Transverse colon (tissue), 3 donors: ENCODE data around the gene ZMYM4.

Source experiments
- CTCF ChIP-seq, 5 experiments: fragments of 200-600 bp in 3 of 5; fragments of 450-650 bp in 2 of 5; sonication (generic) in 3 of 5; IDR thresholded peaks; 1 replicate in 2 of 5; 2 replicates in 3 of 5; pipeline ENCODE4 v1.5.1; 2016 to 2017; ENCODE audit warnings: antibody characterized with exemption in 5 of 5, inconsistent platforms in 3 of 5, mild to moderate bottlenecking in 2 of 5, moderate library complexity in 1 of 5
- POLR2A ChIP-seq: fragments of 450-650 bp; IDR thresholded peaks from one replicate; pipeline ENCODE4 v1.6.1; 2016; ENCODE audit warnings: antibody characterized with exemption, mild to moderate bottlenecking, moderate library complexity

GRCh38 chr1:35386959-35387358 lies 118.5 kb downstream of the ZMYM4 start:
- TF ChIP-seq CTCF (IDR thresholded peaks at IDR 0.05) = no peak
- TF ChIP-seq POLR2A = no peak
